Neural cell (in vitro differentiated cells): Measurements from ENCODE around the gene CLDN22.

Experiments used
- CTCF ChIP-seq: fragments of 450-650 bp; IDR thresholded peaks from 2 replicates; pipeline ENCODE4 v1.5.1; 2014; ENCODE audit warnings: antibody characterized with exemption, mild to moderate bottlenecking, moderate library complexity; ENCODE audit not compliant: poor library complexity, severe bottlenecking
- EP300 ChIP-seq: fragments of 450-650 bp; conservative IDR thresholded peaks from 2 replicates; pipeline ENCODE4 v1.6.1; 2014; ENCODE audit warnings: antibody characterized with exemption, mild to moderate bottlenecking, moderate library complexity; ENCODE audit not compliant: poor library complexity, severe bottlenecking
- EZH2 ChIP-seq: fragments of 200-600, 300-800 bp; shearing (Covaris generic), sonication (generic); IDR thresholded peaks from 2 replicates; pipeline ENCODE4 v1.6.1; 2014; ENCODE audit warnings: antibody characterized with exemption, low read length, borderline replicate concordance, mild to moderate bottlenecking; ENCODE audit not compliant: insufficient read depth, poor library complexity, severe bottlenecking
- MXI1 ChIP-seq: fragments of 450-650 bp; conservative IDR thresholded peaks from 2 replicates; pipeline ENCODE4 v1.6.1; 2014; ENCODE audit warnings: antibody characterized with exemption, mild to moderate bottlenecking; ENCODE audit not compliant: poor library complexity, severe bottlenecking
- POLR2AphosphoS5 ChIP-seq: IDR thresholded peaks from 2 replicates; pipeline ENCODE4 v1.6.1; 2012
- RAD21 ChIP-seq: fragments of 450-650 bp; conservative IDR thresholded peaks from 2 replicates; pipeline ENCODE4 v1.6.1; 2014; ENCODE audit warnings: antibody characterized with exemption, mild to moderate bottlenecking, moderate library complexity
- REST ChIP-seq: IDR thresholded peaks from 2 replicates; pipeline ENCODE4 v1.6.1; 2012; ENCODE audit warnings: borderline replicate concordance
- SMC3 ChIP-seq: fragments of 450-650 bp; conservative IDR thresholded peaks from 2 replicates; pipeline ENCODE4 v1.6.1; 2014; ENCODE audit warnings: antibody characterized with exemption, mild to moderate bottlenecking, moderate library complexity; ENCODE audit not compliant: poor library complexity
- TAF1 ChIP-seq: IDR thresholded peaks from 2 replicates; pipeline ENCODE4 v1.6.1; 2012; ENCODE audit warnings: low read depth

GRCh38 chr4:183342541-183343533 lies 22.8 kb upstream of the CLDN22 start:
- TF ChIP-seq CTCF (no peak), POLR2AphosphoS5 (no peak), EZH2 (no peak), MXI1 (no peak), TAF1 (no peak), EP300 (no peak), RAD21 (no peak), REST (no peak), SMC3 (no peak)
